A549 (cell line): ENCODE data around the gene MAG.
"Not testable (repeated sequence)": the region's sequence is repeated elsewhere in the genome, so short reads cannot be mapped to it uniquely, and the experiment has no call there.

Source experiments
- POLR2A ChIP-seq: IDR thresholded peaks from 2 replicates; pipeline ENCODE4 v1.6.1; 2012; ENCODE audit warnings: mild to moderate bottlenecking, low read length
- RCOR1 ChIP-seq: fragments of 150-350 bp; IDR thresholded peaks from 2 replicates; pipeline ENCODE4 v1.6.1; 2014; ENCODE audit warnings: antibody characterized with exemption, low read length, low read depth

- TF ChIP-seq RCOR1, POLR2A: not testable (repeated sequence)
Measured at GRCh38 chr19:35285465-35285864, 6.5 kb upstream of the MAG start.
